ENCODE data around the gene TSPAN4.

- TF ChIP-seq, protein P1, sequence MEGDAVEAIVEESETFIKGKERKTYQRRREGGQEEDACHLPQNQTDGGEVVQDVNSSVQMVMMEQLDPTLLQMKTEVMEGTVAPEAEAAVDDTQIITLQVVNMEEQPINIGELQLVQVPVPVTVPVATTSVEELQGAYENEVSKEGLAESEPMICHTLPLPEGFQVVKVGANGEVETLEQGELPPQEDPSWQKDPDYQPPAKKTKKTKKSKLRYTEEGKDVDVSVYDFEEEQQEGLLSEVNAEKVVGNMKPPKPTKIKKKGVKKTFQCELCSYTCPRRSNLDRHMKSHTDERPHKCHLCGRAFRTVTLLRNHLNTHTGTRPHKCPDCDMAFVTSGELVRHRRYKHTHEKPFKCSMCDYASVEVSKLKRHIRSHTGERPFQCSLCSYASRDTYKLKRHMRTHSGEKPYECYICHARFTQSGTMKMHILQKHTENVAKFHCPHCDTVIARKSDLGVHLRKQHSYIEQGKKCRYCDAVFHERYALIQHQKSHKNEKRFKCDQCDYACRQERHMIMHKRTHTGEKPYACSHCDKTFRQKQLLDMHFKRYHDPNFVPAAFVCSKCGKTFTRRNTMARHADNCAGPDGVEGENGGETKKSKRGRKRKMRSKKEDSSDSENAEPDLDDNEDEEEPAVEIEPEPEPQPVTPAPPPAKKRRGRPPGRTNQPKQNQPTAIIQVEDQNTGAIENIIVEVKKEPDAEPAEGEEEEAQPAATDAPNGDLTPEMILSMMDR (tag by site-specific recombination; IDR thresholded peaks at IDR 0.05) = no peak
- TF ChIP-seq ZNF561 (tag by site-specific recombination; IDR thresholded peaks at IDR 0.05; ENCODE audit: borderline replicate concordance) (no peak), ZNF366 (tag by site-specific recombination; conservative IDR thresholded peaks at IDR 0.05) (no peak), ZNF202 (tag by site-specific recombination; IDR thresholded peaks at IDR 0.05; ENCODE audit: borderline replicate concordance) (no peak), ZNF274 (IDR thresholded peaks at IDR 0.05; ENCODE audit: low read length) (no peak), ZNF274 (tag by site-specific recombination; IDR thresholded peaks at IDR 0.05; ENCODE audit: borderline replicate concordance) (no peak), GLIS2 (tag by site-specific recombination; IDR thresholded peaks at IDR 0.05) (no peak)
- TF ChIP-seq, protein P2, sequence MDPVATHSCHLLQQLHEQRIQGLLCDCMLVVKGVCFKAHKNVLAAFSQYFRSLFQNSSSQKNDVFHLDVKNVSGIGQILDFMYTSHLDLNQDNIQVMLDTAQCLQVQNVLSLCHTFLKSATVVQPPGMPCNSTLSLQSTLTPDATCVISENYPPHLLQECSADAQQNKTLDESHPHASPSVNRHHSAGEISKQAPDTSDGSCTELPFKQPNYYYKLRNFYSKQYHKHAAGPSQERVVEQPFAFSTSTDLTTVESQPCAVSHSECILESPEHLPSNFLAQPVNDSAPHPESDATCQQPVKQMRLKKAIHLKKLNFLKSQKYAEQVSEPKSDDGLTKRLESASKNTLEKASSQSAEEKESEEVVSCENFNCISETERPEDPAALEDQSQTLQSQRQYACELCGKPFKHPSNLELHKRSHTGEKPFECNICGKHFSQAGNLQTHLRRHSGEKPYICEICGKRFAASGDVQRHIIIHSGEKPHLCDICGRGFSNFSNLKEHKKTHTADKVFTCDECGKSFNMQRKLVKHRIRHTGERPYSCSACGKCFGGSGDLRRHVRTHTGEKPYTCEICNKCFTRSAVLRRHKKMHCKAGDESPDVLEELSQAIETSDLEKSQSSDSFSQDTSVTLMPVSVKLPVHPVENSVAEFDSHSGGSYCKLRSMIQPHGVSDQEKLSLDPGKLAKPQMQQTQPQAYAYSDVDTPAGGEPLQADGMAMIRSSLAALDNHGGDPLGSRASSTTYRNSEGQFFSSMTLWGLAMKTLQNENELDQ (tag by site-specific recombination; IDR thresholded peaks at IDR 0.05; ENCODE audit: low read depth) = no peak
- TF ChIP-seq, protein P3, sequence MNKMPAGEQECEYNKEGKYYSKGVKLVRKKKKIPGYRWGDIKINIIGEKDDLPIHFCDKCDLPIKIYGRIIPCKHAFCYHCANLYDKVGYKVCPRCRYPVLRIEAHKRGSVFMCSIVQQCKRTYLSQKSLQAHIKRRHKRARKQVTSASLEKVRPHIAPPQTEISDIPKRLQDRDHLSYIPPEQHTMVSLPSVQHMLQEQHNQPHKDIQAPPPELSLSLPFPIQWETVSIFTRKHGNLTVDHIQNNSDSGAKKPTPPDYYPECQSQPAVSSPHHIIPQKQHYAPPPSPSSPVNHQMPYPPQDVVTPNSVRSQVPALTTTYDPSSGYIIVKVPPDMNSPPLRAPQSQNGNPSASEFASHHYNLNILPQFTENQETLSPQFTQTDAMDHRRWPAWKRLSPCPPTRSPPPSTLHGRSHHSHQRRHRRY (tag by site-specific recombination; IDR thresholded peaks at IDR 0.05) = no peak
- TF ChIP-seq, protein P4, sequence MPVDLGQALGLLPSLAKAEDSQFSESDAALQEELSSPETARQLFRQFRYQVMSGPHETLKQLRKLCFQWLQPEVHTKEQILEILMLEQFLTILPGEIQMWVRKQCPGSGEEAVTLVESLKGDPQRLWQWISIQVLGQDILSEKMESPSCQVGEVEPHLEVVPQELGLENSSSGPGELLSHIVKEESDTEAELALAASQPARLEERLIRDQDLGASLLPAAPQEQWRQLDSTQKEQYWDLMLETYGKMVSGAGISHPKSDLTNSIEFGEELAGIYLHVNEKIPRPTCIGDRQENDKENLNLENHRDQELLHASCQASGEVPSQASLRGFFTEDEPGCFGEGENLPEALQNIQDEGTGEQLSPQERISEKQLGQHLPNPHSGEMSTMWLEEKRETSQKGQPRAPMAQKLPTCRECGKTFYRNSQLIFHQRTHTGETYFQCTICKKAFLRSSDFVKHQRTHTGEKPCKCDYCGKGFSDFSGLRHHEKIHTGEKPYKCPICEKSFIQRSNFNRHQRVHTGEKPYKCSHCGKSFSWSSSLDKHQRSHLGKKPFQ (tag by site-specific recombination; IDR thresholded peaks at IDR 0.05) = no peak
Observed at GRCh38 chr11:867856-868358, 25.3 kb downstream of the TSPAN4 start.

Measured in HEK293 (cell line).